B cell (primary cell): ENCODE data around the gene ARHGAP30. TPM values are rescaled to one million over a fixed set of nuclear protein-coding genes. Genes with fewer than 3 reads are reported as not detected.
A peak's percentile ranks its signal among the peaks of the same experiment; 100 is the strongest.

Experiments
- ATAC-seq: fragments of 200-7000 bp; cut with Tn5 transposase; one replicate; pipeline ENCODE4 v1.10.0; 2021; ENCODE audit warnings: low read depth, mild to moderate bottlenecking, moderate number of reproducible peaks, moderate library complexity
- CTCF ChIA-PET: fragments of 350-600 bp; sonication (Branson Sonifier 250); formaldehyde crosslinking; loops from one replicate; lab custom pipeline; 2021; ENCODE audit warnings: antibody characterized with exemption, inconsistent platforms; lab: Charles Lee
- POLR2A ChIA-PET: fragments of 350-600 bp; sonication (Branson Sonifier 250); formaldehyde crosslinking; loops from one replicate; lab custom pipeline; 2021; ENCODE audit warnings: antibody characterized with exemption; lab: Charles Lee
- DNase-seq: peaks from one replicate; pipeline ENCODE4 v3.0.0; 2013
- H2AFZ ChIP-seq: 2 replicates; pipeline ENCODE4 v1.6.1; 2012; ENCODE audit warnings: mild to moderate bottlenecking, low read depth, low read length; ENCODE audit not compliant: insufficient read depth, poor library complexity, severe bottlenecking
- H3K27ac ChIP-seq, 2 donors: 1 replicate in 1 of 2; 2 replicates in 1 of 2; pipeline ENCODE4 v1.5.1; 2012 to 2013; ENCODE audit warnings: low read length in 2 of 2, mild to moderate bottlenecking in 2 of 2, moderate library complexity in 1 of 2
- H3K27me3 ChIP-seq, 4 experiments: fragments of 200-600 bp in 1 of 4; sonication (generic) in 1 of 4; replicated peaks in 1 of 4; 1 replicate in 2 of 4; 2 replicates in 2 of 4; pipeline versions ENCODE4 v1.6.1 to v1.7.0; 2013 to 2016; ENCODE audit warnings: low read length in 3 of 4, mild to moderate bottlenecking in 2 of 4, mixed read lengths in 1 of 4, moderate library complexity in 1 of 4; ENCODE audit not compliant: insufficient read depth in 4 of 4, control insufficient read depth in 3 of 4; ENCODE audit errors: control extremely low read depth in 1 of 4
- H3K36me3 ChIP-seq, 2 experiments: replicated peaks in 1 of 2; 1 replicate in 1 of 2; 2 replicates in 1 of 2; pipeline versions ENCODE4 v1.6.1 to v1.7.1; 2013; ENCODE audit warnings: low read length in 1 of 2; ENCODE audit not compliant: insufficient read depth in 2 of 2, control insufficient read depth in 1 of 2; ENCODE audit errors: control extremely low read depth in 1 of 2, extremely low read depth in 1 of 2
- H3K4me1 ChIP-seq, 2 donors: fragments of 200-600 bp in 1 of 2; sonication (generic) in 1 of 2; 1 replicate in 1 of 2; 2 replicates in 1 of 2; pipeline versions ENCODE4 v1.5.1 to v1.6.1; 2013 to 2017; ENCODE audit warnings: low read length in 2 of 2; ENCODE audit not compliant: control insufficient read depth in 2 of 2, insufficient read depth in 2 of 2
- H3K4me2 ChIP-seq: replicated peaks from 2 replicates; pipeline ENCODE3; 2012; ENCODE audit warnings: mild to moderate bottlenecking, low read depth, low read length; ENCODE audit not compliant: poor library complexity, severe bottlenecking
- H3K4me3 ChIP-seq, 5 experiments: fragments of 200-600 bp in 1 of 5; sonication (generic) in 1 of 5; 1 replicate in 3 of 5; 2 replicates in 2 of 5; pipeline versions ENCODE4 v1.5.1 to v1.7.0; 2011 to 2016; ENCODE audit warnings: low read length in 4 of 5, mild to moderate bottlenecking in 4 of 5, low read depth in 2 of 5, control low read depth in 1 of 5, moderate library complexity in 1 of 5; ENCODE audit not compliant: insufficient read depth in 1 of 5; ENCODE audit errors: control extremely low read depth in 1 of 5, extremely low read depth in 1 of 5
- H3K79me2 ChIP-seq: fragments of 200-600 bp; sonication (generic); one replicate; pipeline ENCODE4 v1.6.0; 2016; ENCODE audit warnings: low read length; ENCODE audit not compliant: control insufficient read depth, insufficient read depth
- H3K9ac ChIP-seq: fragments of 200-600 bp; sonication (generic); 2 replicates; pipeline ENCODE4 v1.6.1; 2017; ENCODE audit warnings: mild to moderate bottlenecking, low read length, moderate library complexity
- H3K9me3 ChIP-seq, 3 donors: one replicate each; pipeline versions ENCODE4 v1.6.1 to v1.7.1; 2013; ENCODE audit warnings: low read length in 2 of 3; ENCODE audit not compliant: control insufficient read depth in 2 of 3, insufficient read depth in 1 of 3; ENCODE audit errors: control extremely low read depth in 1 of 3
- H4K20me1 ChIP-seq: 2 replicates; pipeline ENCODE4 v1.6.0; 2012; ENCODE audit warnings: mild to moderate bottlenecking, low read length; ENCODE audit not compliant: insufficient read depth, control insufficient read depth, poor library complexity, severe bottlenecking
- H3K27ac Mint-ChIP-seq: one replicate; pipeline ENCODE4 v1.8.0; 2021; ENCODE audit warnings: mixed read lengths
- H3K27me3 Mint-ChIP-seq: one replicate; pipeline ENCODE4 v1.8.0; 2021; ENCODE audit warnings: mixed read lengths
- H3K4me1 Mint-ChIP-seq: one replicate; pipeline ENCODE4 v1.8.0; 2021; ENCODE audit warnings: mixed read lengths
- H3K4me3 Mint-ChIP-seq: one replicate; pipeline ENCODE4 v1.8.0; 2021; ENCODE audit warnings: mixed read lengths
- H3K9me3 Mint-ChIP-seq: one replicate; pipeline ENCODE4 v1.8.0; 2022; ENCODE audit warnings: mixed read lengths; ENCODE audit not compliant: insufficient read depth
- CTCF ChIP-seq: fragments of 200-600 bp; IDR thresholded peaks from one replicate; pipeline ENCODE4 v1.8.0; 2022; ENCODE audit warnings: antibody characterized with exemption, mild to moderate bottlenecking
- EZH2 ChIP-seq: IDR thresholded peaks from 2 replicates; pipeline ENCODE4 v1.6.1; 2012; ENCODE audit warnings: borderline replicate concordance, low read depth, mild to moderate bottlenecking, moderate library complexity, low read length; ENCODE audit not compliant: insufficient read depth, poor library complexity, severe bottlenecking
- WGBS: methylation state at CpG from one replicate; pipeline ENCODE4 v1.1.5; 2013; ENCODE audit warnings: missing lambda C conversion rate; ENCODE audit not compliant: insufficient coverage; 5-methylcytosine and 5-hydroxymethylcytosine counted together
- intact Hi-C: fragments of 100-400 bp; cut with micrococcal nuclease; formaldehyde crosslinking; loops from one replicate; pipeline ENCODE4 v1.10.0; 2022
- polyA plus RNA-seq: library from polyadenylated mRNA; depleted of rRNA; stranded (reverse); fragments of >200 nt; gene quantifications from 2 replicates; pipeline ENCODE4 v1.2.3, GENCODE V29; 2012
- total RNA-seq, 2 donors: library from RNA; stranded (reverse); fragments of 120-200 nt in 1 of 2; gene quantifications; 1 replicate in 1 of 2; 2 replicates in 1 of 2; pipeline versions ENCODE4 v1.2.3 to v1.2.4, GENCODE V29; 2013 to 2022

Gene ARHGAP30
- total and polyA plus RNA-seq, 2 donors (not counting 1 experiment from before 2014, with no cell fraction given): 122 to 146 TPM

GRCh38 chr1:161046605-161047228, 23.0 kb downstream of the ARHGAP30 start:
- Mint-ChIP-seq H3K4me3 (peak overlapping the region; percentile 99), H3K27me3 (no peaks in the 10 kb centered on the region), H3K27ac (peak overlapping the region; percentile 100), H3K9me3 (no peaks in the 10 kb centered on the region), H3K4me1 (peaks cover 61% of the 10 kb centered on the region)
- Histone ChIP-seq H3K79me2 (peaks cover 48% of the 10 kb centered on the region), H2AFZ (peak overlapping the region; percentile 70), H3K36me3 (peaks cover 4 to 62% of the 10 kb centered on the region in 2 experiments), H3K9me3 (no peaks in the 10 kb centered on the region), H3K27me3 (no peaks in the 10 kb centered on the region), H3K4me2 (peak overlapping the region; percentile 92), H3K9ac (peak overlapping the region; percentile 95), H3K27ac (peak overlapping the region; percentile 99), H3K4me3 (peak overlapping the region; percentile 67 to 100 (median 95)), H4K20me1 (no peaks in the 10 kb centered on the region), H3K4me1 (peaks cover 41 to 60% of the 10 kb centered on the region in 2 donors)
- WGBS: no CpG with 5 or more reads among the region's 2 CpGs
- ATAC-seq (peak; percentile 22), DNase-seq (peak; percentile 86)
- intact Hi-C loops: loop anchor here (1.0 to 10.0 kb wide), 5 partner anchors 8 to 1122 kb away; partner anchors contain the start of genes COPA, NCSTN, TAGLN2 and TSTD1
- CTCF ChIA-PET: interaction anchor here (0.7 to 10.4 kb wide), 18 partner anchors 7 to 375 kb away, joined by 3 to 127 read pairs (median 6); partner anchors contain the start of genes ARHGAP30, DEDD, F11R and KLHDC9
- POLR2A ChIA-PET: interaction anchor here (0.6 to 5.1 kb wide), 10 partner anchors 8 to 119 kb away, joined by 3 to 108 read pairs (median 5); partner anchors contain the start of genes ARHGAP30, DEDD, F11R and PPOX
- TF ChIP-seq CTCF: no peak
- TF ChIP-seq EZH2: no peak
